Neural progenitor cell (in vitro differentiated cells): Measurements from ENCODE around the gene KCTD14. TPM values are rescaled to one million over a fixed set of nuclear protein-coding genes. Genes with fewer than 3 reads are reported as not detected.

Experiments
- DNase-seq: peaks from one replicate; pipeline ENCODE4 v3.0.0-alpha.2; 2016; ENCODE audit warnings: low spot score
- H2AFZ ChIP-seq: fragments of 200-600 bp; sonication (generic); replicated peaks from 2 replicates; pipeline ENCODE4 v1.6.1; 2016; ENCODE audit warnings: antibody characterized with exemption
- H3F3A ChIP-seq: fragments of 200-600 bp; sonication (generic); 2 replicates; pipeline ENCODE4 v1.6.1; 2016; ENCODE audit warnings: antibody characterized with exemption, low read depth
- H3K27ac ChIP-seq: fragments of 200-600 bp; sonication (generic); 2 replicates; pipeline ENCODE4 v1.5.1; 2016; ENCODE audit warnings: mild to moderate bottlenecking
- H3K27me3 ChIP-seq: fragments of 200-600 bp; sonication (generic); 2 replicates; pipeline ENCODE4 v1.6.1; 2016; ENCODE audit warnings: mild to moderate bottlenecking, moderate library complexity
- H3K36me3 ChIP-seq: fragments of 200-600 bp; sonication (generic); 2 replicates; pipeline ENCODE4 v1.5.1; 2016
- H3K4me1 ChIP-seq: fragments of 200-600 bp; sonication (generic); 2 replicates; pipeline ENCODE4 v1.6.1; 2016; ENCODE audit warnings: mixed run types
- H3K4me2 ChIP-seq: fragments of 200-600 bp; sonication (generic); 2 replicates; pipeline ENCODE4 v1.6.1; 2016
- H3K4me3 ChIP-seq: fragments of 200-600 bp; sonication (generic); 2 replicates; pipeline ENCODE4 v1.5.1; 2016
- H3K79me2 ChIP-seq: fragments of 200-600 bp; sonication (generic); 2 replicates; pipeline ENCODE4 v1.6.1; 2016; ENCODE audit warnings: low read depth
- H3K9ac ChIP-seq: fragments of 200-600 bp; sonication (generic); 2 replicates; pipeline ENCODE4 v1.6.1; 2016
- H3K9me3 ChIP-seq: fragments of 200-600 bp; sonication (generic); 2 replicates; pipeline ENCODE4 v1.5.1; 2016; ENCODE audit warnings: low read depth
- H4K20me1 ChIP-seq: fragments of 200-600 bp; sonication (generic); 2 replicates; pipeline ENCODE4 v1.6.1; 2016; ENCODE audit warnings: low read depth
- H3K27ac Mint-ChIP-seq: 3 replicates; pipeline ENCODE4 v1.8.0; 2021; ENCODE audit warnings: mixed read lengths
- H3K27me3 Mint-ChIP-seq: 2 replicates; pipeline ENCODE4 v1.8.0; 2022; ENCODE audit warnings: low read depth, mild to moderate bottlenecking, inconsistent platforms, moderate library complexity, mixed read lengths; ENCODE audit not compliant: insufficient read depth
- H3K36me3 Mint-ChIP-seq: 3 replicates; pipeline ENCODE4 v1.8.0; 2021; ENCODE audit warnings: mixed read lengths
- H3K4me1 Mint-ChIP-seq: 3 replicates; pipeline ENCODE4 v1.8.0; 2021; ENCODE audit warnings: mixed read lengths
- H3K4me3 Mint-ChIP-seq: 3 replicates; pipeline ENCODE4 v1.8.0; 2021; ENCODE audit warnings: mild to moderate bottlenecking, moderate library complexity, mixed read lengths
- H3K9me3 Mint-ChIP-seq: 3 replicates; pipeline ENCODE4 v1.8.0; 2020; ENCODE audit warnings: mixed read lengths
- EZH2 ChIP-seq: fragments of 200-600 bp; sonication (generic); IDR thresholded peaks from 2 replicates; pipeline ENCODE4 v1.6.1; 2017; ENCODE audit warnings: antibody characterized with exemption, mild to moderate bottlenecking, moderate library complexity
- EZH2phosphoT487 ChIP-seq: fragments of 200-600 bp; sonication (generic); IDR thresholded peaks from 2 replicates; pipeline ENCODE4 v1.6.1; 2017; ENCODE audit warnings: antibody characterized with exemption
- total RNA-seq: library from RNA; depleted of rRNA; stranded (reverse); fragments of >200 nt; gene quantifications from 2 replicates; pipeline ENCODE4 v1.2.3, GENCODE V29; 2015; ENCODE audit warnings: low replicate concordance
- TF ChIP-seq, protein P1 (sequence below): fragments of 200-600 bp; sonication (generic); IDR thresholded peaks from 2 replicates; pipeline ENCODE4 v1.5.1; 2017; ENCODE audit warnings: antibody characterized with exemption, mild to moderate bottlenecking

The KCTD14 gene
- total RNA-seq, 1 donor from 2014 or later: 5.3 TPM

- TF ChIP-seq EZH2phosphoT487 (no peak), EZH2 (no peak)
- TF ChIP-seq, protein P1, sequence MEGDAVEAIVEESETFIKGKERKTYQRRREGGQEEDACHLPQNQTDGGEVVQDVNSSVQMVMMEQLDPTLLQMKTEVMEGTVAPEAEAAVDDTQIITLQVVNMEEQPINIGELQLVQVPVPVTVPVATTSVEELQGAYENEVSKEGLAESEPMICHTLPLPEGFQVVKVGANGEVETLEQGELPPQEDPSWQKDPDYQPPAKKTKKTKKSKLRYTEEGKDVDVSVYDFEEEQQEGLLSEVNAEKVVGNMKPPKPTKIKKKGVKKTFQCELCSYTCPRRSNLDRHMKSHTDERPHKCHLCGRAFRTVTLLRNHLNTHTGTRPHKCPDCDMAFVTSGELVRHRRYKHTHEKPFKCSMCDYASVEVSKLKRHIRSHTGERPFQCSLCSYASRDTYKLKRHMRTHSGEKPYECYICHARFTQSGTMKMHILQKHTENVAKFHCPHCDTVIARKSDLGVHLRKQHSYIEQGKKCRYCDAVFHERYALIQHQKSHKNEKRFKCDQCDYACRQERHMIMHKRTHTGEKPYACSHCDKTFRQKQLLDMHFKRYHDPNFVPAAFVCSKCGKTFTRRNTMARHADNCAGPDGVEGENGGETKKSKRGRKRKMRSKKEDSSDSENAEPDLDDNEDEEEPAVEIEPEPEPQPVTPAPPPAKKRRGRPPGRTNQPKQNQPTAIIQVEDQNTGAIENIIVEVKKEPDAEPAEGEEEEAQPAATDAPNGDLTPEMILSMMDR: no peak
These were observed 55.3 kb downstream of the KCTD14 start for GRCh38 chr11:77967753-77968152.

DNA sequence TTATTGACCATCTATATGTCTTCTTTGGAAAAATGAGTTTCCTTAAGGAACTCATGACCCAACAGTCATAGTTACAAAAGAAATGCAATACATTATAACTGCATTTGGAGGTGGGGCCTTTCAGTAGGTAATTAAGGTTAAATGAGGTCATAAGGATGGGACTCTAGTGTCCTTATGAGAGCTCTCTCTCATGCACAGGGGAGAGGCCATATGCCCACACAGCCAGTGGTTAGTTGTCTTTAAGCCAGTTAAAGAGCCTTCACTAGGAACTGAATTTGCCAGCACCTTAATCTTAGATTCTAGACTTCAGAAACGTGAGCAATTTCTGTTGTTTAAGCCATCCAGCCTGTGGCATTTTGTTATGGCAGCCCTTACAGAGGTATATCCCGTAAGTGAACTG is 56.0 kb downstream of the KCTD14 start:
- no peaks in the 10 kb centered on the region for H3K4me1 Mint-ChIP-seq
- Histone ChIP-seq H4K20me1 (no peaks in the 10 kb centered on the region), H3F3A (no peaks in the 10 kb centered on the region), H3K27ac (no peak overlapping the region), H2AFZ (no peak overlapping the region), H3K79me2 (no peaks in the 10 kb centered on the region), H3K9ac (no peak overlapping the region), H3K4me3 (no peak overlapping the region), H3K36me3 (no peaks in the 10 kb centered on the region), H3K27me3 (no peaks in the 10 kb centered on the region), H3K9me3 (no peaks in the 10 kb centered on the region), H3K4me2 (no peak overlapping the region), H3K4me1 (no peaks in the 10 kb centered on the region)
- peaks cover 8% of the 10 kb centered on the region for H3K36me3 Mint-ChIP-seq
- no peak for DNase-seq
- no peak overlapping the region for H3K4me3 Mint-ChIP-seq
- TF ChIP-seq EZH2: no peak
- TF ChIP-seq, protein P1: no peak
- no peaks in the 10 kb centered on the region for H3K9me3 Mint-ChIP-seq
- H3K27me3 Mint-ChIP-seq: no peaks in the 10 kb centered on the region
- H3K27ac Mint-ChIP-seq: no peak overlapping the region

More at GRCh38 chr11:77967753-77968152, 55.3 kb downstream of the KCTD14 start:
- Histone ChIP-seq H3K9me3 (no peaks in the 10 kb centered on the region), H3K4me2 (no peak overlapping the region), H3K36me3 (no peaks in the 10 kb centered on the region), H4K20me1 (no peaks in the 10 kb centered on the region), H3K27ac (no peak overlapping the region), H3K4me1 (no peaks in the 10 kb centered on the region), H3F3A (no peaks in the 10 kb centered on the region), H3K79me2 (no peaks in the 10 kb centered on the region), H3K9ac (no peak overlapping the region), H2AFZ (no peak overlapping the region), H3K27me3 (no peaks in the 10 kb centered on the region), H3K4me3 (no peak overlapping the region)
- H3K27me3 Mint-ChIP-seq: no peaks in the 10 kb centered on the region
- H3K36me3 Mint-ChIP-seq: peaks cover 8% of the 10 kb centered on the region
- H3K27ac Mint-ChIP-seq: no peak overlapping the region
- H3K4me1 Mint-ChIP-seq: no peaks in the 10 kb centered on the region
- no peaks in the 10 kb centered on the region for H3K9me3 Mint-ChIP-seq
- no peak for DNase-seq
- no peak overlapping the region for H3K4me3 Mint-ChIP-seq

DNA sequence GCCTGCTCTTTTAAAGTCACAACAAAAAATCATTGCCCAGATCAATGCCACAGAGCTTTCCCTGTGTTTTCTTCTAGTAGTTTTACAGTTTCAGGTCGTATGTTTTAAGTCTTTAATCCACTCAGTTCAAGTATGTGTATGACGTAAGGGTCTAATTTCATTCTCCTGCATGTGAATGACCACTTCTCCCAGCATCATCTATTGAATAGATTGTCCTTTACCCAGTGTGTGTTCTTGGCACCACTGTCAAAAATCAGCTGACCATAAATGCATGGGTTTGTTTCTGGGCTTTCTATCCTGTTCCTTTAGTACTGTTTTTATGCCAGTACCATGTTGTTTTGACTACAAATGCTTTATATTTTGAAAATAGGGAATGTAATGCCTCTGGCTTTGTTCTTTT is 56.7 kb downstream of the KCTD14 start:
- Histone ChIP-seq H3K27ac (no peak overlapping the region), H3K9me3 (no peaks in the 10 kb centered on the region), H3F3A (no peaks in the 10 kb centered on the region), H4K20me1 (no peaks in the 10 kb centered on the region), H3K79me2 (no peaks in the 10 kb centered on the region), H3K4me2 (no peak overlapping the region), H3K4me1 (no peaks in the 10 kb centered on the region), H3K36me3 (no peaks in the 10 kb centered on the region), H2AFZ (no peak overlapping the region), H3K4me3 (no peak overlapping the region), H3K27me3 (no peaks in the 10 kb centered on the region), H3K9ac (no peak overlapping the region)
- Mint-ChIP-seq H3K27ac (no peak overlapping the region), H3K27me3 (no peaks in the 10 kb centered on the region), H3K4me3 (no peak overlapping the region), H3K9me3 (no peaks in the 10 kb centered on the region), H3K36me3 (peaks cover 7% of the 10 kb centered on the region), H3K4me1 (no peaks in the 10 kb centered on the region)
- TF ChIP-seq, protein P1: no peak
- TF ChIP-seq EZH2 (no peak), EZH2phosphoT487 (no peak)
- DNase-seq: no peak

Other genes starting within 250 kb of the KCTD14 start
- gene RSF1, start 202.6 kb downstream of the KCTD14 start, total RNA-seq: 84.0 and 106 TPM in 2 replicates
- gene AAMDC, start 202.1 kb downstream of the KCTD14 start, total RNA-seq: 16.4 and 25.2 TPM in 2 replicates
- 48.0 and 61.5 TPM in 2 replicates for gene INTS4, start 28.6 kb downstream of the KCTD14 start, total RNA-seq
- not detected in 2 replicates for gene THRSP, start 40.6 kb upstream of the KCTD14 start, total RNA-seq
- gene NDUFC2, start 56.6 kb upstream of the KCTD14 start, total RNA-seq: 36.7 and 89.5 TPM in 2 replicates
- 73.2 and 117 TPM in 2 replicates for gene ALG8, start 116.3 kb upstream of the KCTD14 start, total RNA-seq
- 0.90 and 2.3 TPM in 2 replicates for gene KCTD21, start 165.3 kb upstream of the KCTD14 start, total RNA-seq
- 4.2 and 12.5 TPM in 2 replicates for gene USP35, start 165.6 kb upstream of the KCTD14 start, total RNA-seq